ENCODE measurements around the gene H2BK1. TPM values are rescaled to one million over a fixed set of nuclear protein-coding genes. Genes with fewer than 3 reads are reported as not detected.

Gene H2BK1
- total RNA-seq, 1 donor from 2014 or later: not detected

GRCh38 chr7:151194188-151194587 is 16.1 kb downstream of the H2BK1 start:
- Histone ChIP-seq H3K36me3 (ENCODE audit: control insufficient read depth in 3 of 3, insufficient read depth in 3 of 3, low read length in 3 of 3) (no peaks in the 10 kb centered on the region), H3K9ac (ENCODE audit: low read depth in 1 of 3, low read length in 3 of 3) (no peak overlapping the region), H3K4me1 (ENCODE audit: control insufficient read depth in 3 of 3, insufficient read depth in 3 of 3, low read length in 3 of 3) (peaks cover 13 to 27% (median 20%) of the 10 kb centered on the region in 3 donors), H3K9me3 (ENCODE audit: control insufficient read depth in 3 of 3, low read length in 3 of 3) (no peaks in the 10 kb centered on the region), H3K27ac (ENCODE audit: low read depth, low read length) (no peak overlapping the region), H3K27me3 (ENCODE audit: control insufficient read depth in 3 of 3, insufficient read depth in 3 of 3, low read length in 3 of 3) (peaks cover 0 to 28% (median 8%) of the 10 kb centered on the region in 3 donors), H3K4me3 (ENCODE audit: low read length in 3 of 3) (no peak overlapping the region)

GRCh38 chr7:151193203-151193978 is 16.9 kb downstream of the H2BK1 start:
- Histone ChIP-seq H3K27me3 (ENCODE audit: control insufficient read depth in 3 of 3, insufficient read depth in 3 of 3, low read length in 3 of 3) (peaks cover 0 to 22% (median 8%) of the 10 kb centered on the region in 3 donors), H3K27ac (ENCODE audit: low read depth, low read length) (no peak overlapping the region), H3K9me3 (ENCODE audit: control insufficient read depth in 3 of 3, low read length in 3 of 3) (no peaks in the 10 kb centered on the region), H3K9ac (ENCODE audit: low read depth in 1 of 3, low read length in 3 of 3) (no peak overlapping the region), H3K4me3 (ENCODE audit: low read length in 3 of 3) (no peak overlapping the region), H3K4me1 (ENCODE audit: control insufficient read depth in 3 of 3, insufficient read depth in 3 of 3, low read length in 3 of 3) (peaks cover 13 to 28% (median 21%) of the 10 kb centered on the region in 3 donors), H3K36me3 (ENCODE audit: control insufficient read depth in 3 of 3, insufficient read depth in 3 of 3, low read length in 3 of 3) (no peaks in the 10 kb centered on the region)

GRCh38 chr7:151192002-151192539 is 18.2 kb downstream of the H2BK1 start:
- Histone ChIP-seq H3K4me3 (ENCODE audit: low read length in 3 of 3) (no peak overlapping the region), H3K27ac (ENCODE audit: low read depth, low read length) (peak overlapping the region; percentile 72), H3K9ac (ENCODE audit: low read depth in 1 of 3, low read length in 3 of 3) (no peak overlapping the region), H3K4me1 (ENCODE audit: control insufficient read depth in 3 of 3, insufficient read depth in 3 of 3, low read length in 3 of 3) (peaks cover 19 to 34% (median 28%) of the 10 kb centered on the region in 3 donors), H3K9me3 (ENCODE audit: control insufficient read depth in 3 of 3, low read length in 3 of 3) (no peaks in the 10 kb centered on the region), H3K36me3 (ENCODE audit: control insufficient read depth in 3 of 3, insufficient read depth in 3 of 3, low read length in 3 of 3) (no peaks in the 10 kb centered on the region), H3K27me3 (ENCODE audit: control insufficient read depth in 3 of 3, insufficient read depth in 3 of 3, low read length in 3 of 3) (peaks cover 0 to 19% (median 5%) of the 10 kb centered on the region in 3 donors)

GRCh38 chr7:151191544-151191943 is 18.7 kb downstream of the H2BK1 start:
- Histone ChIP-seq H3K9me3 (ENCODE audit: control insufficient read depth in 3 of 3, low read length in 3 of 3) (no peaks in the 10 kb centered on the region), H3K4me1 (ENCODE audit: control insufficient read depth in 3 of 3, insufficient read depth in 3 of 3, low read length in 3 of 3) (peaks cover 20 to 39% (median 25%) of the 10 kb centered on the region in 3 donors), H3K27ac (ENCODE audit: low read depth, low read length) (peak overlapping the region; percentile 72), H3K4me3 (ENCODE audit: low read length in 3 of 3) (peak overlapping the region in 1 of 3 donors; percentile 20), H3K9ac (ENCODE audit: low read depth in 1 of 3, low read length in 3 of 3) (peak overlapping the region in 2 of 3 donors; percentile 38 to 62), H3K36me3 (ENCODE audit: control insufficient read depth in 3 of 3, insufficient read depth in 3 of 3, low read length in 3 of 3) (no peaks in the 10 kb centered on the region), H3K27me3 (ENCODE audit: control insufficient read depth in 3 of 3, insufficient read depth in 3 of 3, low read length in 3 of 3) (peaks cover 0 to 15% (median 5%) of the 10 kb centered on the region in 3 donors)

- Histone ChIP-seq H3K27ac (ENCODE audit: low read depth, low read length) (no peak overlapping the region), H3K9me3 (ENCODE audit: control insufficient read depth in 3 of 3, low read length in 3 of 3) (no peaks in the 10 kb centered on the region), H3K4me1 (ENCODE audit: control insufficient read depth in 3 of 3, insufficient read depth in 3 of 3, low read length in 3 of 3) (peaks cover 26 to 60% (median 34%) of the 10 kb centered on the region in 3 donors), H3K9ac (ENCODE audit: low read depth in 1 of 3, low read length in 3 of 3) (no peak overlapping the region), H3K36me3 (ENCODE audit: control insufficient read depth in 3 of 3, insufficient read depth in 3 of 3, low read length in 3 of 3) (peaks cover 0 to 5% (median 0%) of the 10 kb centered on the region in 3 donors), H3K27me3 (ENCODE audit: control insufficient read depth in 3 of 3, insufficient read depth in 3 of 3, low read length in 3 of 3) (no peaks in the 10 kb centered on the region), H3K4me3 (ENCODE audit: low read length in 3 of 3) (no peak overlapping the region)
These were observed 21.2 kb downstream of the H2BK1 start for GRCh38 chr7:151189038-151189437.

- H3K4me1 ChIP-seq (ENCODE audit: control insufficient read depth in 3 of 3, insufficient read depth in 3 of 3, low read length in 3 of 3): peaks cover 26 to 60% (median 34%) of the 10 kb centered on the region in 3 donors
- H3K27ac ChIP-seq (ENCODE audit: low read depth, low read length): peak overlapping the region; percentile 97
- H3K9ac ChIP-seq (ENCODE audit: low read depth in 1 of 3, low read length in 3 of 3): peak overlapping the region; percentile 81 to 99 (median 86)
- peak overlapping the region; percentile 59 to 75 (median 68) for H3K4me3 ChIP-seq (ENCODE audit: low read length in 3 of 3)
- H3K9me3 ChIP-seq (ENCODE audit: control insufficient read depth in 3 of 3, low read length in 3 of 3): no peaks in the 10 kb centered on the region
- H3K36me3 ChIP-seq (ENCODE audit: control insufficient read depth in 3 of 3, insufficient read depth in 3 of 3, low read length in 3 of 3): peaks cover 0 to 5% (median 0%) of the 10 kb centered on the region in 3 donors
- H3K27me3 ChIP-seq (ENCODE audit: control insufficient read depth in 3 of 3, insufficient read depth in 3 of 3, low read length in 3 of 3): no peaks in the 10 kb centered on the region
These were observed 22.1 kb downstream of the H2BK1 start for GRCh38 chr7:151188252-151188542.

GRCh38 chr7:151187409-151188251 is 22.7 kb downstream of the H2BK1 start:
- Histone ChIP-seq H3K27me3 (ENCODE audit: control insufficient read depth in 3 of 3, insufficient read depth in 3 of 3, low read length in 3 of 3) (no peaks in the 10 kb centered on the region), H3K4me3 (ENCODE audit: low read length in 3 of 3) (peak overlapping the region; percentile 69 to 87 (median 75))

GRCh38 chr7:151186640-151187408 is 23.5 kb downstream of the H2BK1 start, which contains the start of gene ASB10:
Gene ASB10, minus strand, starts transcription at chr7:151187250. Its CDS starts 120 bp downstream, at chr7:151187130.
- Histone ChIP-seq H3K9me3 (ENCODE audit: control insufficient read depth in 3 of 3, low read length in 3 of 3) (no peaks in the 10 kb centered on the region), H3K27ac (ENCODE audit: low read depth, low read length) (peak within 1 kb of the TSS; percentile 97), H3K27me3 (ENCODE audit: control insufficient read depth in 3 of 3, insufficient read depth in 3 of 3, low read length in 3 of 3) (no peaks in the 10 kb centered on the region), H3K4me1 (ENCODE audit: control insufficient read depth in 3 of 3, insufficient read depth in 3 of 3, low read length in 3 of 3) (peaks cover 29 to 67% (median 41%) of the 10 kb centered on the region in 3 donors), H3K36me3 (ENCODE audit: control insufficient read depth in 3 of 3, insufficient read depth in 3 of 3, low read length in 3 of 3) (peaks cover 0 to 6% (median 5%) of the 10 kb centered on the region in 3 donors), H3K4me3 (ENCODE audit: low read length in 3 of 3) (peak within 1 kb of the TSS; percentile 69 to 87 (median 75)), H3K9ac (ENCODE audit: low read depth in 1 of 3, low read length in 3 of 3) (peak within 1 kb of the TSS; percentile 81 to 99 (median 86))

More at GRCh38 chr7:151187409-151188251, 22.7 kb downstream of the H2BK1 start:
- peaks cover 0 to 5% (median 4%) of the 10 kb centered on the region in 3 donors for H3K36me3 ChIP-seq (ENCODE audit: control insufficient read depth in 3 of 3, insufficient read depth in 3 of 3, low read length in 3 of 3)
- H3K27ac ChIP-seq (ENCODE audit: low read depth, low read length): peak overlapping the region; percentile 97
- H3K9me3 ChIP-seq (ENCODE audit: control insufficient read depth in 3 of 3, low read length in 3 of 3): no peaks in the 10 kb centered on the region
- H3K4me1 ChIP-seq (ENCODE audit: control insufficient read depth in 3 of 3, insufficient read depth in 3 of 3, low read length in 3 of 3): peaks cover 26 to 66% (median 38%) of the 10 kb centered on the region in 3 donors
- H3K9ac ChIP-seq (ENCODE audit: low read depth in 1 of 3, low read length in 3 of 3): peak overlapping the region; percentile 81 to 99 (median 86)

Measured in skeletal muscle tissue (tissue), 4 donors.